ENCODE measurements around the gene NR2C2.

DNA sequence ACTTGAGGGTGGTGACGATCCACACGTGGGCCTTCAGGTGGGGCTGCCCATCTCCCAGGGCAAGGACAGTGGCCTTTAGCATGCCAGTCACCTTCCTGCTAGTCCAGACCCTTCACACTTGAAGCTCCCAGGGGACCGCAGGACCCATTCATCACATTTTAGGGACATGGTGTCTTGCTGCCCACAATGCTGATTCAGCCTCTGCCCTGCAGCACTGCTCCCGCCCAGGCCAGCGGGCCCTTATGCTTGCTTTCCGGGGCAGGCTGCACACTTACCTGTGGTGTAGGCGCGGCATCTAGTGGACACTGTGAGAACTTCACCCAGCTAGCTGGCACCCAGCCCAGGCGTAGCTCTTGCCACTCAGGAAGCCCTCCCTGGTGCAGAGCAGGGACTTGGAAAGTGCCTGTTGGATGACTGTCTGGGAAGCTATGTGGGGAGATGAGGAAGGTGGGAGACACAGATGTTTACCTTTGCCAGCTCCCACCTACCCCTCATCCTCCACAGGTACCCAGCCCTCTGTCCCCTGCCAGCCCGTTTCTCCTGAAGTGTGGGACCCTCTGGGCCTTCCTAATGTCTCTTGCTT is 26.3 kb upstream of the NR2C2 start:
- TF ChIP-seq GATA2 (IDR thresholded peaks at IDR 0.05; ENCODE audit: low read depth, low read length): no peak
- TF ChIP-seq GATA3 (IDR thresholded peaks at IDR 0.05; ENCODE audit: low read depth, low read length): no peak

Measured in SH-SY5Y (cell line).